Measurements from ENCODE around the gene SORCS3.

- TF ChIP-seq, protein P1, sequence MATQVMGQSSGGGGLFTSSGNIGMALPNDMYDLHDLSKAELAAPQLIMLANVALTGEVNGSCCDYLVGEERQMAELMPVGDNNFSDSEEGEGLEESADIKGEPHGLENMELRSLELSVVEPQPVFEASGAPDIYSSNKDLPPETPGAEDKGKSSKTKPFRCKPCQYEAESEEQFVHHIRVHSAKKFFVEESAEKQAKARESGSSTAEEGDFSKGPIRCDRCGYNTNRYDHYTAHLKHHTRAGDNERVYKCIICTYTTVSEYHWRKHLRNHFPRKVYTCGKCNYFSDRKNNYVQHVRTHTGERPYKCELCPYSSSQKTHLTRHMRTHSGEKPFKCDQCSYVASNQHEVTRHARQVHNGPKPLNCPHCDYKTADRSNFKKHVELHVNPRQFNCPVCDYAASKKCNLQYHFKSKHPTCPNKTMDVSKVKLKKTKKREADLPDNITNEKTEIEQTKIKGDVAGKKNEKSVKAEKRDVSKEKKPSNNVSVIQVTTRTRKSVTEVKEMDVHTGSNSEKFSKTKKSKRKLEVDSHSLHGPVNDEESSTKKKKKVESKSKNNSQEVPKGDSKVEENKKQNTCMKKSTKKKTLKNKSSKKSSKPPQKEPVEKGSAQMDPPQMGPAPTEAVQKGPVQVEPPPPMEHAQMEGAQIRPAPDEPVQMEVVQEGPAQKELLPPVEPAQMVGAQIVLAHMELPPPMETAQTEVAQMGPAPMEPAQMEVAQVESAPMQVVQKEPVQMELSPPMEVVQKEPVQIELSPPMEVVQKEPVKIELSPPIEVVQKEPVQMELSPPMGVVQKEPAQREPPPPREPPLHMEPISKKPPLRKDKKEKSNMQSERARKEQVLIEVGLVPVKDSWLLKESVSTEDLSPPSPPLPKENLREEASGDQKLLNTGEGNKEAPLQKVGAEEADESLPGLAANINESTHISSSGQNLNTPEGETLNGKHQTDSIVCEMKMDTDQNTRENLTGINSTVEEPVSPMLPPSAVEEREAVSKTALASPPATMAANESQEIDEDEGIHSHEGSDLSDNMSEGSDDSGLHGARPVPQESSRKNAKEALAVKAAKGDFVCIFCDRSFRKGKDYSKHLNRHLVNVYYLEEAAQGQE (IDR thresholded peaks at IDR 0.05; ENCODE audit: borderline replicate concordance) = no peak
- TF ChIP-seq, protein P1 (CRISPR knock-in tag; IDR thresholded peaks at IDR 0.05; ENCODE audit: low read depth) = no peak
- TF ChIP-seq MAFK (IDR thresholded peaks at IDR 0.05; ENCODE audit: low read length) = no peak
- TF ChIP-seq ZNF644 (tag; IDR thresholded peaks at IDR 0.05; ENCODE audit: low read depth) = no peak
- no peak for TF ChIP-seq RBM14 (IDR thresholded peaks at IDR 0.05; ENCODE audit: borderline replicate concordance, insufficient read depth, low read depth, low read length)
- TF ChIP-seq ATF1 (CRISPR knock-in tag; IDR thresholded peaks at IDR 0.05) = no peak
- no peak for TF ChIP-seq ATF1 (tag; IDR thresholded peaks at IDR 0.05)
Observed at GRCh38 chr10:105056413-105056812, 415.3 kb downstream of the SORCS3 start.

Measured in K562 (cell line).